ENCODE results near the gene NAXD. TPM values are rescaled to one million over a fixed set of nuclear protein-coding genes. Genes with fewer than 3 reads are reported as not detected.

NAXD gene
- total RNA-seq, 1 donor: 16.8 TPM

- TF ChIP-seq CTCF (IDR thresholded peaks at IDR 0.05; ENCODE audit: insufficient read depth, low read depth, low read length): no peak
Measured at GRCh38 chr13:110683921-110684320, 68.6 kb downstream of the NAXD start.

GRCh38 chr13:110684388-110685056 lies 69.2 kb downstream of the NAXD start:
- H3K4me3 ChIP-seq (ENCODE audit: low read depth, low read length): no peak overlapping the region
- TF ChIP-seq CTCF (IDR thresholded peaks at IDR 0.05; ENCODE audit: insufficient read depth, low read depth, low read length): no peak
- peak; percentile 58 for DNase-seq (ENCODE audit: low read depth)

More at GRCh38 chr13:110683921-110684320, 68.6 kb downstream of the NAXD start:
- DNase-seq (ENCODE audit: low read depth): no peak
- no peak overlapping the region for H3K4me3 ChIP-seq (ENCODE audit: low read depth, low read length)

DNA sequence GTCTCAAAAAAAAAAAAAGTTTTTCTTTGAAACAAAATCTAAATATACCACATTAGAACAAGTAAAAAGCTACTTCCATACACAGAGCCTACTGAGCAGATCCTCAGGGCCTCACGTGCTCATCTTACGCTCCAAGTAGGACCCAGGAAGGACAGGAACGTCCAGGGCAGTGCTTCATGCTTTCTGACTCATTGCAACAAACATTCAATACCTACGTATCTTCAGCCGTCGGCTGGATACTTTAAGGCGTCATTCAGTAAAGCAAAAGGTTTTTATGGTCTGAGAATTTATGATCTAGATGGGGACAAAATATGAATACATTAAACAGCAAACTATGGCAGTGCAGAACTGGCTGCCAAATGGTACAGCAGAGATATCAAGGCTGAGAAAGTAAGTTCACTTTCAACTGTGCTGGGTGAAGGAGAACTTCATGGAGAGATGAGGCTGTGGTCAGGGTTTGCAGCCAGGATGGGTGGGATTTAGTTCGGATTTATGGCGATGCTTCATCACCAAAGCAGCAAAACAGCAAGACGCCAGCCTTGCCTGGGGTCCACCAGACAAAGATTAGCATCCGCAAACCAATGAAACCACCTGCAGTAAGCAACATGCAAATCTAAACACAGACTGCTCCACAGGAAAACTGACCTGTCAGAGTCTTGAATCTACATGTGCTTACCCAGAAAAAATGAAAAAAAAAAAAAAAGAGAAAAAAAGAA lies 70.1 kb downstream of the NAXD start:
- no peak overlapping the region for H3K4me3 ChIP-seq (ENCODE audit: low read depth, low read length)
- no peak for TF ChIP-seq CTCF (IDR thresholded peaks at IDR 0.05; ENCODE audit: insufficient read depth, low read depth, low read length)
- DNase-seq (ENCODE audit: low read depth): peak; percentile 95

- no peak overlapping the region for H3K4me3 ChIP-seq (ENCODE audit: low read depth, low read length)
- TF ChIP-seq CTCF (IDR thresholded peaks at IDR 0.05; ENCODE audit: insufficient read depth, low read depth, low read length): no peak
- no peak for DNase-seq (ENCODE audit: low read depth)
Measured at GRCh38 chr13:110687736-110688135, 72.4 kb downstream of the NAXD start.

GRCh38 chr13:110689041-110689440 lies 73.7 kb downstream of the NAXD start:
- no peak overlapping the region for H3K4me3 ChIP-seq (ENCODE audit: low read depth, low read length)
- no peak for TF ChIP-seq CTCF (IDR thresholded peaks at IDR 0.05; ENCODE audit: insufficient read depth, low read depth, low read length)
- DNase-seq (ENCODE audit: low read depth): no peak

Other genes starting within 250 kb of the NAXD start
- gene RAB20, start 53.8 kb upstream of the NAXD start, total RNA-seq: 4.2 and 4.7 TPM in 2 replicates
- gene CARS2, start 90.6 kb downstream of the NAXD start, total RNA-seq: 85.4 and 107 TPM in 2 replicates
- gene ING1, start 98.2 kb downstream of the NAXD start, total RNA-seq: 8.1 and 8.2 TPM in 2 replicates